HCT116 (cell line): ENCODE data around the gene RNASEL. TPM values are rescaled to one million over a fixed set of nuclear protein-coding genes. Genes with fewer than 3 reads are reported as not detected.

Experiments used
- ATAC-seq: fragments of 200-7000 bp; cut with Tn5 transposase; 2 replicates; pipeline ENCODE4 v1.9.1; 2020; ENCODE audit warnings: mild to moderate bottlenecking, moderate library complexity
- BruUV-seq: library from RNA; stranded (reverse); fragments of 400-500 nt; replicated peaks from 2 replicates; lab custom pipeline; 2021; lab: Mats Ljungman, UMichigan
- CTCF ChIA-PET: fragments of 300-600 bp; sonication (Branson Sonifier 250); formaldehyde crosslinking; loops from one replicate; lab custom pipeline; 2021; ENCODE audit warnings: antibody characterized with exemption; lab: Charles Lee
- POLR2A ChIA-PET: fragments of 300-600, 350-600 bp; sonication (Branson Sonifier 250); formaldehyde crosslinking; loops from one replicate; lab custom pipeline; 2021; ENCODE audit warnings: antibody characterized with exemption; lab: Charles Lee
- RAD21 ChIA-PET, 2 experiments: fragments of 300-600 bp; sonication (Branson Sonifier 250); formaldehyde crosslinking; loops; one replicate each; lab custom pipeline; 2023; ENCODE audit warnings: low total read pairs in 2 of 2; ENCODE audit not compliant: uncharacterized antibody in 2 of 2, unreplicated experiment in 2 of 2, low non-redundant PET in 1 of 2; lab: Charles Lee
- DNase-seq: peaks from one replicate; pipeline ENCODE4 v3.0.0-alpha.2; 2010; ENCODE audit warnings: low read depth, low spot score
- H2AFZ ChIP-seq: fragments of 200-600 bp; shearing (Covaris generic), sonication (generic); 2 replicates; pipeline ENCODE4 v1.6.1; 2017; ENCODE audit warnings: low read depth, mixed run types, mixed read lengths, antibody characterized with exemption, low read length; ENCODE audit not compliant: poor library complexity, severe bottlenecking
- H3K27ac ChIP-seq: 2 replicates; pipeline ENCODE4 v1.5.1; 2012; ENCODE audit warnings: low read depth, low read length
- H3K27me3 ChIP-seq: fragments of 200-600 bp; sonication (generic); 2 replicates; pipeline ENCODE4 v1.6.1; 2016; ENCODE audit warnings: mixed run types, low read length, mixed read lengths; ENCODE audit not compliant: insufficient read depth
- H3K36me3 ChIP-seq, 2 experiments: fragments of 200-500 bp in 1 of 2; fragments of 200-600 bp in 1 of 2; sonication (Bioruptor generic) in 1 of 2; sonication (generic) in 1 of 2; 2 replicates each; pipeline versions ENCODE4 v1.5.1 to v1.6.1; 2014 to 2016; ENCODE audit warnings: low read length in 2 of 2, inconsistent platforms in 1 of 2, mixed read lengths in 1 of 2, mixed run types in 1 of 2; ENCODE audit not compliant: insufficient read depth in 2 of 2, control insufficient read depth in 1 of 2
- H3K4me1 ChIP-seq, 2 experiments: fragments of 200-600 bp in 1 of 2; sonication (generic) in 1 of 2; 2 replicates each; pipeline versions ENCODE4 v1.5.1 to v1.6.1; 2012 to 2017; ENCODE audit warnings: low read length in 2 of 2, inconsistent platforms in 1 of 2, mild to moderate bottlenecking in 1 of 2, mixed read lengths in 1 of 2, mixed run types in 1 of 2, moderate library complexity in 1 of 2; ENCODE audit not compliant: insufficient read depth in 2 of 2, control insufficient read depth in 1 of 2
- H3K4me2 ChIP-seq: fragments of 200-600 bp; sonication (generic); 2 replicates; pipeline ENCODE4 v1.6.1; 2017; ENCODE audit warnings: mixed run types, low read length, mixed read lengths
- H3K4me3 ChIP-seq, 2 experiments: fragments of 200-600 bp in 1 of 2; sonication (generic) in 1 of 2; replicated peaks in 1 of 2; 2 replicates each; pipeline ENCODE4 v1.5.1; 2011 to 2016; ENCODE audit warnings: low read length in 2 of 2, control low read depth in 1 of 2, low read depth in 1 of 2, mild to moderate bottlenecking in 1 of 2, mixed read lengths in 1 of 2, mixed run types in 1 of 2
- H3K79me2 ChIP-seq: fragments of 200-600 bp; sonication (generic); 2 replicates; pipeline ENCODE4 v1.6.1; 2017; ENCODE audit warnings: mild to moderate bottlenecking, mixed run types, low read length, moderate library complexity, mixed read lengths; ENCODE audit not compliant: insufficient read depth
- H3K9ac ChIP-seq: fragments of 200-600 bp; sonication (generic); 2 replicates; pipeline ENCODE4 v1.6.1; 2016; ENCODE audit warnings: low read length, mixed read lengths
- H3K9me2 ChIP-seq: fragments of 200-600 bp; sonication (generic), shearing (Covaris generic); 2 replicates; pipeline ENCODE4 v1.6.1; 2017; ENCODE audit warnings: mixed run types, mild to moderate bottlenecking, moderate library complexity; ENCODE audit not compliant: insufficient read depth
- H3K9me3 ChIP-seq, 2 experiments: fragments of 200-500 bp in 1 of 2; fragments of 200-600 bp in 1 of 2; sonication (Bioruptor generic) in 1 of 2; sonication (generic) in 1 of 2; 2 replicates each; pipeline ENCODE4 v1.6.1; 2014 to 2017; ENCODE audit warnings: low read length in 2 of 2, mixed read lengths in 2 of 2, inconsistent platforms in 1 of 2, low read depth in 1 of 2, mild to moderate bottlenecking in 1 of 2, mixed run types in 1 of 2, moderate library complexity in 1 of 2; ENCODE audit not compliant: control insufficient read depth in 1 of 2, insufficient read depth in 1 of 2
- H4K20me1 ChIP-seq: fragments of 200-600 bp; sonication (generic), shearing (Covaris generic); 2 replicates; pipeline ENCODE4 v1.6.1; 2017; ENCODE audit warnings: mixed run types, mild to moderate bottlenecking, moderate library complexity; ENCODE audit not compliant: insufficient read depth
- CBX3 ChIP-seq: IDR thresholded peaks from 2 replicates; pipeline ENCODE4 v1.6.1; 2012; ENCODE audit warnings: low read depth
- CEBPB ChIP-seq: IDR thresholded peaks from 2 replicates; pipeline ENCODE4 v1.6.1; 2012; ENCODE audit warnings: low read depth
- ELF1 ChIP-seq: IDR thresholded peaks from 2 replicates; pipeline ENCODE4 v1.6.1; 2012; ENCODE audit warnings: low read depth, borderline replicate concordance
- EZH2 ChIP-seq: fragments of 200-600 bp; sonication (generic); IDR thresholded peaks from 2 replicates; pipeline ENCODE4 v1.6.1; 2017; ENCODE audit warnings: antibody characterized with exemption, mixed run types
- EZH2phosphoT487 ChIP-seq: fragments of 200-600 bp; IDR thresholded peaks from 2 replicates; pipeline ENCODE4 v1.6.1; 2018; ENCODE audit warnings: antibody characterized with exemption, borderline replicate concordance
- JUND ChIP-seq: IDR thresholded peaks from 2 replicates; pipeline ENCODE4 v1.6.1; 2012
- POLR2A ChIP-seq: IDR thresholded peaks from 2 replicates; pipeline ENCODE4 v1.7.0; 2011; ENCODE audit warnings: borderline replicate concordance; ENCODE audit not compliant: insufficient read depth, insufficient read length; ENCODE audit errors: extremely low read depth
- POLR2AphosphoS5 ChIP-seq: IDR thresholded peaks from 2 replicates; pipeline ENCODE4 v1.6.1; 2011; ENCODE audit warnings: mild to moderate bottlenecking, low read depth, low read length, moderate library complexity
- RAD21 ChIP-seq: IDR thresholded peaks from 2 replicates; pipeline ENCODE4 v1.6.1; 2012; ENCODE audit warnings: low read depth, mild to moderate bottlenecking
- REST ChIP-seq: IDR thresholded peaks from 2 replicates; pipeline ENCODE4 v1.6.1; 2012; ENCODE audit warnings: low read depth
- SP1 ChIP-seq: IDR thresholded peaks from 2 replicates; pipeline ENCODE4 v1.6.1; 2012; ENCODE audit warnings: low read depth
- TCF7L2 ChIP-seq: IDR thresholded peaks from 2 replicates; pipeline ENCODE4 v1.7.0; 2011; ENCODE audit warnings: borderline replicate concordance, inconsistent platforms; ENCODE audit not compliant: insufficient read depth, insufficient read length; ENCODE audit errors: extremely low read depth
- YY1 ChIP-seq: IDR thresholded peaks from 2 replicates; pipeline ENCODE4 v1.6.1; 2011; ENCODE audit warnings: low read length, low read depth, moderate library complexity, mild to moderate bottlenecking; ENCODE audit not compliant: insufficient replicate concordance; ENCODE audit errors: extremely low read depth
- ZBTB33 ChIP-seq: IDR thresholded peaks from 2 replicates; pipeline ENCODE4 v1.6.1; 2011; ENCODE audit warnings: mild to moderate bottlenecking, low read length, moderate library complexity; ENCODE audit not compliant: insufficient replicate concordance; ENCODE audit errors: extremely low read depth
- ZFX ChIP-seq: fragments of 450-650 bp; IDR thresholded peaks from 2 replicates; pipeline ENCODE4 v1.6.1; 2017
- ZNF274 ChIP-seq: fragments of 200-500 bp; sonication (Bioruptor generic); IDR thresholded peaks from 2 replicates; pipeline ENCODE4 v1.6.1; 2014; ENCODE audit warnings: mild to moderate bottlenecking, low read depth, low read length, inconsistent platforms
- intact Hi-C: fragments of 100-400 bp; cut with micrococcal nuclease; formaldehyde crosslinking; loops from 2 replicates; pipeline ENCODE4 v1.10.0; 2022
- total RNA-seq: library from RNA; stranded (reverse); gene quantifications from one replicate; pipeline ENCODE4 v1.2.1, GENCODE V29; 2021; ENCODE audit not compliant: unreplicated experiment

The RNASEL gene
- total RNA-seq, 1 experiment from 2014 or later = 2.9 TPM

- Histone ChIP-seq H3K79me2 (no peaks in the 10 kb centered on the region), H3K27me3 (no peaks in the 10 kb centered on the region), H3K4me3 (no peak overlapping the region; a peak in 1 of 4 replicates), H4K20me1 (no peaks in the 10 kb centered on the region), H3K9ac (no peak overlapping the region), H3K4me2 (peak overlapping the region; percentile 56), H2AFZ (no peak overlapping the region), H3K27ac (no peak overlapping the region), H3K9me2 (no peaks in the 10 kb centered on the region), H3K9me3 (no peaks in the 10 kb centered on the region), H3K36me3 (peaks cover 0 to 2% of the 10 kb centered on the region in 2 experiments; a peak in 1 of 4 replicates), H3K4me1 (peaks cover 4 to 10% of the 10 kb centered on the region in 2 experiments; a peak in 3 of 4 replicates)
- peak; percentile 46; the same call in 1 of the 2 replicates for ATAC-seq
- intact Hi-C loops = no loop called here
- ChIA-PET CTCF (no interaction called here), POLR2A (no interaction called here), RAD21 (no interaction called here)
- DNase-seq = no peak
- TF ChIP-seq SP1 (0 out of 2 replicates have a peak, but pooled peaks have one; percentile 14), ZBTB33 (no peak), JUND (no peak), CEBPB (peak; percentile 86)
- no TSS peak for BruUV-seq
Measured at GRCh38 chr1:182575540-182576149, 13.4 kb downstream of the RNASEL start.

- no peaks in the 10 kb centered on the region for H3K9me2 ChIP-seq
- H3K4me1 ChIP-seq = peaks cover 4 to 10% of the 10 kb centered on the region in 2 experiments; a peak in 3 of 4 replicates
- no peak for DNase-seq
- no peak overlapping the region for H3K4me3 ChIP-seq
- no peak overlapping the region for H3K9ac ChIP-seq
- intact Hi-C loops = no loop called here
- CTCF ChIA-PET = no interaction called here
- H3K4me2 ChIP-seq = no peak overlapping the region
- no peaks in the 10 kb centered on the region for H3K9me3 ChIP-seq
- H3K36me3 ChIP-seq = no peaks in the 10 kb centered on the region
- no peak for TF ChIP-seq EZH2phosphoT487
- TF ChIP-seq ZFX = no peak
- TF ChIP-seq POLR2A = no peak
- TF ChIP-seq TCF7L2 = no peak
- no peak for TF ChIP-seq CEBPB
- no peak for TF ChIP-seq ZNF274
- TF ChIP-seq YY1 = no peak
- TF ChIP-seq ELF1 = no peak
- TF ChIP-seq POLR2AphosphoS5 = no peak
- no peak for TF ChIP-seq EZH2
- TF ChIP-seq RAD21 = no peak
- no peak for TF ChIP-seq CBX3
- TF ChIP-seq REST = no peak
- RAD21 ChIA-PET = no interaction called here
- H4K20me1 ChIP-seq = no peaks in the 10 kb centered on the region
- ATAC-seq = no peak
- H3K27me3 ChIP-seq = no peaks in the 10 kb centered on the region
- H3K79me2 ChIP-seq = no peaks in the 10 kb centered on the region
- no TSS peak for BruUV-seq
- no peak overlapping the region for H2AFZ ChIP-seq
- no peak overlapping the region for H3K27ac ChIP-seq
- POLR2A ChIA-PET = no interaction called here
Measured at GRCh38 chr1:182574156-182574555, 14.9 kb downstream of the RNASEL start.
